Hepatocyte (in vitro differentiated cells): ENCODE measurements around the gene PRDM16. TPM values are rescaled to one million over a fixed set of nuclear protein-coding genes. Genes with fewer than 3 reads are reported as not detected.
A peak's percentile ranks its signal among the peaks of the same experiment; 100 is the strongest.

Source experiments
- DNase-seq: peaks from one replicate; pipeline ENCODE4 v3.0.0-alpha.2; 2016; ENCODE audit warnings: low spot score
- H2AFZ ChIP-seq: fragments of 200-600 bp; sonication (generic); 2 replicates; pipeline ENCODE4 v1.6.0; 2016; ENCODE audit warnings: antibody characterized with exemption, mild to moderate bottlenecking
- H3K27ac ChIP-seq: fragments of 200-600 bp; sonication (generic); 2 replicates; pipeline ENCODE4 v1.5.1; 2016; ENCODE audit warnings: mild to moderate bottlenecking
- H3K27me3 ChIP-seq: fragments of 200-600 bp; sonication (generic); 2 replicates; pipeline ENCODE4 v1.6.1; 2016
- H3K36me3 ChIP-seq: fragments of 200-600 bp; sonication (generic); replicated peaks from 2 replicates; pipeline ENCODE4 v1.5.1; 2016; ENCODE audit warnings: low read depth; ENCODE audit not compliant: insufficient read depth
- H3K4me1 ChIP-seq: fragments of 200-600 bp; sonication (generic); 2 replicates; pipeline ENCODE4 v1.5.1; 2016; ENCODE audit warnings: mild to moderate bottlenecking, moderate library complexity; ENCODE audit not compliant: insufficient read depth
- H3K4me2 ChIP-seq: fragments of 200-600 bp; sonication (generic); 2 replicates; pipeline ENCODE4 v1.6.0; 2016
- H3K4me3 ChIP-seq: fragments of 200-600 bp; sonication (generic); 2 replicates; pipeline ENCODE4 v1.5.1; 2016; ENCODE audit warnings: mild to moderate bottlenecking
- H3K79me2 ChIP-seq: fragments of 200-600 bp; sonication (generic); 2 replicates; pipeline ENCODE4 v1.6.0; 2017; ENCODE audit warnings: mild to moderate bottlenecking
- H3K9me2 ChIP-seq: fragments of 200-600 bp; sonication (generic); replicated peaks from 2 replicates; pipeline ENCODE4 v1.6.0; 2017; ENCODE audit warnings: mild to moderate bottlenecking; ENCODE audit not compliant: insufficient read depth
- H3K9me3 ChIP-seq: fragments of 200-600 bp; sonication (generic); 2 replicates; pipeline ENCODE4 v1.5.1; 2016; ENCODE audit warnings: low read depth, mild to moderate bottlenecking
- H4K20me1 ChIP-seq: fragments of 200-600 bp; sonication (generic); 2 replicates; pipeline ENCODE4 v1.6.0; 2016; ENCODE audit warnings: mild to moderate bottlenecking; ENCODE audit not compliant: insufficient read depth, poor library complexity, severe bottlenecking
- CTCF ChIP-seq: fragments of 200-600 bp; sonication (generic); IDR thresholded peaks from 2 replicates; pipeline ENCODE4 v1.5.1; 2016; ENCODE audit warnings: antibody characterized with exemption, mild to moderate bottlenecking; ENCODE audit not compliant: poor library complexity
- EZH2 ChIP-seq: fragments of 200-600 bp; sonication (generic); IDR thresholded peaks from 2 replicates; pipeline ENCODE4 v1.6.1; 2016; ENCODE audit warnings: antibody characterized with exemption, mild to moderate bottlenecking, borderline replicate concordance
- EZH2phosphoT487 ChIP-seq: fragments of 200-600 bp; sonication (generic); IDR thresholded peaks from one replicate; pipeline ENCODE4 v1.6.1; 2018; ENCODE audit warnings: antibody characterized with exemption, mild to moderate bottlenecking, low read depth, moderate library complexity; ENCODE audit not compliant: unreplicated experiment, severe bottlenecking
- WGBS: methylation state at CpG from one replicate; pipeline ENCODE4 v1.1.6; 2016; ENCODE audit warnings: low lambda C conversion rate; ENCODE audit errors: missing lambda C conversion rate; 5-methylcytosine and 5-hydroxymethylcytosine counted together
- polyA plus RNA-seq: library from polyadenylated mRNA; unstranded; fragments of >200 nt; fragmentation: Nextera tagmentation; extraction: Ambion mirVana; gene quantifications from 2 replicates; pipeline ENCODE4 v1.2.1, GENCODE V29; 2016
- total RNA-seq: library from RNA; depleted of rRNA; stranded (reverse); fragments of >200 nt; gene quantifications from 2 replicates; pipeline ENCODE4 v1.2.3, GENCODE V29; 2014

PRDM16 gene
- total and polyA plus RNA-seq, 2 experiments from 2014 or later: 8.1 to 9.9 TPM

DNA sequence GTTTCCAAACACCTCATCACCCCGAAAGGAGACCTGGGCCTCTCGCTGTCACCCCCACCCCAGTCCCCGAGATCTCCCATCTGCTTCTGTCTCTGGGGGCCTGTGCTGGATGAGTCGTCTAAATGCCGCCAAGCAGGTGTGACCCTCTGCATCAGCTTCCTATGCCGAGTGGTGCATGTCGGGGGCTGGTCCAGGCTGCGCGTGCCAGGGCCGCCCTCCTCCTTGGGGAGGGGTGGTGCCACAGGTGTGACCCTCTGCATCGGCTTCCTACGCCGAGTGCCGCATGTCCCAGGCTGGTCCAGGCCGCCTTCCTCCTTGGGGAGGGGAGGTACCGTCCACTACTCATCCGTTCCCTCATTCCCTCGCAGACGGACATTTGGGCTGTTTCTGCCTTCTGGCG is 115.7 kb downstream of the PRDM16 start:
- Histone ChIP-seq H3K9me2 (no peaks in the 10 kb centered on the region), H3K36me3 (no peaks in the 10 kb centered on the region), H3K27ac (no peak overlapping the region), H4K20me1 (no peaks in the 10 kb centered on the region), H3K4me3 (no peak overlapping the region), H3K9me3 (no peaks in the 10 kb centered on the region), H3K4me2 (no peak overlapping the region), H3K27me3 (no peaks in the 10 kb centered on the region), H3K4me1 (peaks cover 8% of the 10 kb centered on the region), H2AFZ (no peak overlapping the region), H3K79me2 (no peaks in the 10 kb centered on the region)
- TF ChIP-seq CTCF: no peak
- no peak for TF ChIP-seq EZH2phosphoT487
- TF ChIP-seq EZH2: no peak
- 96% methylated on average over 20 of the region's 20 CpGs for WGBS
- no peak for DNase-seq

DNA sequence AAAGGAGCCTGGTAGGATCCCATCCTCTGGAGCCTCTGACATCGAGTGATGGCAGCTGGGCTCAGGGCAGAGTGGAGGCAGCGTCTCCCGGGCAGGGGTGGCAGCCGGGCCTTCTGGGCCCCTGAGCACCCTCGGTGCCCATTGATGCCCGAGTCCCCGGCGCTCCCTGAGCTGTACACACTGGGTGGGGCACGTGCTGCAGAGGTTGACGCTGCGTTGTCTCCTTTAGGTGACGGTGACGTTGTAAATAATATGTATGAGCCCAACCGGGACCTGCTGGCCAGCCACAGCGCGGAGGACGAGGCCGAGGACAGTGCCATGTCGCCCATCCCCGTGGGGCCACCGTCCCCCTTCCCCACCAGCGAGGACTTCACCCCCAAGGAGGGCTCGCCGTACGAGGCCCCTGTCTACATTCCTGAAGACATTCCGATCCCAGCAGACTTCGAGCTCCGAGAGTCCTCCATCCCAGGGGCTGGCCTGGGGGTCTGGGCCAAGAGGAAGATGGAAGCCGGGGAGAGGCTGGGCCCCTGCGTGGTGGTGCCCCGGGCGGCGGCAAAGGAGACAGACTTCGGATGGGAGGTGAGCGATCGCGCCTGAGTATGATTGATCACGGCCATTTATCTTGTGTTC is 117.0 kb downstream of the PRDM16 start:
- Histone ChIP-seq H4K20me1 (no peaks in the 10 kb centered on the region), H3K36me3 (no peaks in the 10 kb centered on the region), H3K9me2 (no peaks in the 10 kb centered on the region), H3K4me1 (peaks cover 8% of the 10 kb centered on the region), H3K79me2 (no peaks in the 10 kb centered on the region), H3K27me3 (no peaks in the 10 kb centered on the region), H2AFZ (no peak overlapping the region), H3K4me2 (no peak overlapping the region), H3K27ac (no peak overlapping the region), H3K4me3 (no peak overlapping the region), H3K9me3 (no peaks in the 10 kb centered on the region)
- WGBS: 84% methylated on average over 37 of the region's 38 CpGs
- no peak for TF ChIP-seq EZH2
- no peak for TF ChIP-seq EZH2phosphoT487
- TF ChIP-seq CTCF: no peak
- no peak for DNase-seq

- H3K36me3 ChIP-seq: no peaks in the 10 kb centered on the region
- 55% methylated on average over 22 of the region's 22 CpGs for WGBS
- no peak overlapping the region for H3K4me3 ChIP-seq
- H3K27ac ChIP-seq: peak overlapping the region; percentile 4
- H4K20me1 ChIP-seq: no peaks in the 10 kb centered on the region
- H2AFZ ChIP-seq: no peak overlapping the region
- H3K9me3 ChIP-seq: no peaks in the 10 kb centered on the region
- H3K27me3 ChIP-seq: no peaks in the 10 kb centered on the region
- no peaks in the 10 kb centered on the region for H3K9me2 ChIP-seq
- H3K4me2 ChIP-seq: no peak overlapping the region
- H3K4me1 ChIP-seq: peaks cover 8% of the 10 kb centered on the region
- peak; percentile 73 for DNase-seq
- H3K79me2 ChIP-seq: no peaks in the 10 kb centered on the region
- TF ChIP-seq EZH2phosphoT487 (no peak), CTCF (no peak), EZH2 (no peak)
Measured at GRCh38 chr1:3186526-3186921, 117.5 kb downstream of the PRDM16 start.
